OCI-LY1 (cell line): ENCODE data around the gene PANK3.
"Not testable (repeated sequence)": the region's sequence is repeated elsewhere in the genome, so short reads cannot be mapped to it uniquely, and the experiment has no call there.

Experiments
- H2AFZ ChIP-seq: fragments of 200-600 bp; sonication (generic), shearing (Covaris generic); 2 replicates; pipeline ENCODE4 v1.6.0; 2014; ENCODE audit warnings: antibody characterized with exemption, mild to moderate bottlenecking, low read length
- H3F3A ChIP-seq: fragments of 200-600 bp; sonication (generic), shearing (Covaris generic); 2 replicates; pipeline ENCODE4 v1.6.0; 2014; ENCODE audit warnings: mild to moderate bottlenecking, antibody characterized with exemption, low read length, moderate library complexity; ENCODE audit not compliant: insufficient read depth
- H3K27ac ChIP-seq: fragments of 200-600 bp; sonication (generic); 2 replicates; pipeline ENCODE4 v1.5.1; 2014; ENCODE audit warnings: low read length, mixed run types, mild to moderate bottlenecking, low read depth; ENCODE audit not compliant: poor library complexity, severe bottlenecking
- H3K27me3 ChIP-seq: fragments of 200-600 bp; sonication (generic); 2 replicates; pipeline ENCODE4 v1.6.0; 2014; ENCODE audit warnings: antibody characterized with exemption, mild to moderate bottlenecking, low read length, moderate library complexity; ENCODE audit not compliant: insufficient read depth
- H3K36me3 ChIP-seq: fragments of 200-600 bp; sonication (generic); 2 replicates; pipeline ENCODE4 v1.6.1; 2014; ENCODE audit warnings: mild to moderate bottlenecking, antibody characterized with exemption, low read length, moderate library complexity, mixed read lengths; ENCODE audit not compliant: insufficient read depth
- H3K4me1 ChIP-seq: fragments of 200-600 bp; sonication (generic); 2 replicates; pipeline ENCODE4 v1.5.1; 2014; ENCODE audit warnings: mild to moderate bottlenecking, low read length, moderate library complexity; ENCODE audit not compliant: insufficient read depth, severe bottlenecking
- H3K4me2 ChIP-seq: fragments of 200-600 bp; sonication (generic), shearing (Covaris generic); 2 replicates; pipeline ENCODE4 v1.6.1; 2014; ENCODE audit warnings: low read length
- H3K4me3 ChIP-seq: fragments of 200-600 bp; sonication (generic); 2 replicates; pipeline ENCODE4 v1.5.1; 2014; ENCODE audit warnings: low read length, low read depth, mild to moderate bottlenecking, mixed read lengths; ENCODE audit not compliant: poor library complexity, severe bottlenecking
- H3K79me2 ChIP-seq: fragments of 200-600 bp; shearing (Covaris generic); 2 replicates; pipeline ENCODE4 v1.6.1; 2016; ENCODE audit warnings: mixed run types, low read length, mixed read lengths; ENCODE audit not compliant: insufficient read depth
- H3K9ac ChIP-seq: fragments of 200-600 bp; sonication (generic), shearing (Covaris generic); 2 replicates; pipeline ENCODE4 v1.6.1; 2014; ENCODE audit warnings: mild to moderate bottlenecking, low read length, mixed read lengths
- H3K9me2 ChIP-seq: fragments of 200-600 bp; sonication (generic), shearing (Covaris generic); 2 replicates; pipeline ENCODE4 v1.6.1; 2014; ENCODE audit warnings: low read depth, mild to moderate bottlenecking, low read length, mixed read lengths
- H3K9me3 ChIP-seq: fragments of 200-600 bp; shearing (Covaris generic); 2 replicates; pipeline ENCODE4 v1.6.1; 2014; ENCODE audit warnings: low read length, mixed read lengths
- H4K20me1 ChIP-seq: fragments of 200-600 bp; sonication (generic), shearing (Covaris generic); 2 replicates; pipeline ENCODE4 v1.6.0; 2016; ENCODE audit warnings: mild to moderate bottlenecking, low read length; ENCODE audit not compliant: insufficient read depth
- EZH2 ChIP-seq: fragments of 200-600 bp; sonication (generic), shearing (Covaris generic); IDR thresholded peaks from 2 replicates; pipeline ENCODE4 v1.8.0; 2017; ENCODE audit warnings: borderline replicate concordance, mixed run types, mild to moderate bottlenecking, antibody characterized with exemption, low read length, moderate library complexity, mixed read lengths
- TF ChIP-seq, protein P1 (sequence below): fragments of 200-600 bp; sonication (generic), shearing (Covaris generic); IDR thresholded peaks from 2 replicates; pipeline ENCODE4 v1.5.1; 2017; ENCODE audit warnings: mild to moderate bottlenecking, antibody characterized with exemption, low read length, moderate library complexity, mixed read lengths

PANK3 gene

GRCh38 chr5:168596927-168597326, 17.8 kb upstream of the PANK3 start:
- Histone ChIP-seq H4K20me1 (no peaks in the 10 kb centered on the region), H3K9me2 (no peaks in the 10 kb centered on the region), H3K9me3 (no peaks in the 10 kb centered on the region), H2AFZ (no peak overlapping the region), H3K4me2 (no peak overlapping the region), H3K4me3 (no peak overlapping the region), H3K9ac (no peak overlapping the region), H3K27me3 (no peaks in the 10 kb centered on the region), H3K79me2 (no peaks in the 10 kb centered on the region), H3K27ac (no peak overlapping the region), H3F3A (no peaks in the 10 kb centered on the region), H3K4me1 (no peaks in the 10 kb centered on the region), H3K36me3 (no peaks in the 10 kb centered on the region)
- TF ChIP-seq EZH2 = no peak
- TF ChIP-seq, protein P1, sequence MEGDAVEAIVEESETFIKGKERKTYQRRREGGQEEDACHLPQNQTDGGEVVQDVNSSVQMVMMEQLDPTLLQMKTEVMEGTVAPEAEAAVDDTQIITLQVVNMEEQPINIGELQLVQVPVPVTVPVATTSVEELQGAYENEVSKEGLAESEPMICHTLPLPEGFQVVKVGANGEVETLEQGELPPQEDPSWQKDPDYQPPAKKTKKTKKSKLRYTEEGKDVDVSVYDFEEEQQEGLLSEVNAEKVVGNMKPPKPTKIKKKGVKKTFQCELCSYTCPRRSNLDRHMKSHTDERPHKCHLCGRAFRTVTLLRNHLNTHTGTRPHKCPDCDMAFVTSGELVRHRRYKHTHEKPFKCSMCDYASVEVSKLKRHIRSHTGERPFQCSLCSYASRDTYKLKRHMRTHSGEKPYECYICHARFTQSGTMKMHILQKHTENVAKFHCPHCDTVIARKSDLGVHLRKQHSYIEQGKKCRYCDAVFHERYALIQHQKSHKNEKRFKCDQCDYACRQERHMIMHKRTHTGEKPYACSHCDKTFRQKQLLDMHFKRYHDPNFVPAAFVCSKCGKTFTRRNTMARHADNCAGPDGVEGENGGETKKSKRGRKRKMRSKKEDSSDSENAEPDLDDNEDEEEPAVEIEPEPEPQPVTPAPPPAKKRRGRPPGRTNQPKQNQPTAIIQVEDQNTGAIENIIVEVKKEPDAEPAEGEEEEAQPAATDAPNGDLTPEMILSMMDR = no peak

DNA sequence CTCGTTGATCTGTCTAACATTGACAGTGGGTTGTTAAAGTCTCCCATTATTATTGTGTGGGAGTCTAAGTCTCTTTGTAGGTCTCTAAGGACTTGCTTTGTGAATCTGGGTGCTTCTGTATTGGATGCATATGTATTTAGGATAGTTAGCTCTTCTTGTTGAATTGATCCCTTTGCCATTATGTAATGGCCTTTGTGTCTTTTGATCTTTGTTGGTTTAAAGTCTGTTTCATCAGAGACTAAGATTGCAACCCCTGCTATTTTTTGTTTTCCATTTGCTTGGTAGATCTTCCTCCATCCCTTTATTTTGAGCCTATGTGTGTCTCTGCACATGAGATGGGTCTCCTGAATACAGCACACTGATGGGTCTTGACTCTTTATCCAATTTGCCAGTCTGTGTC, 17.0 kb upstream of the PANK3 start:
- H3F3A ChIP-seq, H3K27ac ChIP-seq, H2AFZ ChIP-seq, H3K4me1 ChIP-seq, H3K36me3 ChIP-seq, H3K9me2 ChIP-seq, H3K9ac ChIP-seq, H3K9me3 ChIP-seq, H3K79me2 ChIP-seq, H3K4me3 ChIP-seq, H3K27me3 ChIP-seq, H3K4me2 ChIP-seq, H4K20me1 ChIP-seq: not testable (repeated sequence)

DNA sequence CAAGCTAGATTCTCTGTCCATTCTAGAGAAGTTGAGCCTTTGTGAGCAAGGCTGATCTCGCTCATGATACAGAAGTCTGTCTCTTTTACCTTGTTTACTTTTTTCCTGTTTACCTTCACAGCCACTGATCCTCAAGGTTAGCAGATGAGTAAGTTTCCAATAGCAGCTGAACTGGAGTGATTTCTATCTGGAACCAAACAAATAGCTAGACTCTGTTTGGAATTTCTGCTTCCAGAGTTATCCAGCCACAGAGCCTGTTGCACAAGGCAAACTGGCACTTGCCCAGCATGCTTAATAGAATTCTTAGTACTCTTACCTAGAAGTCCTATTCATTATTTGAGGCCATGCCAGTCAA, 12.8 kb upstream of the PANK3 start:
- Histone ChIP-seq H3K27me3 (0 out of 2 replicates have a peak, but pooled peaks cover 4% of the 10 kb centered on the region), H3K4me1 (no peaks in the 10 kb centered on the region), H3K4me2 (no peak overlapping the region), H4K20me1 (no peaks in the 10 kb centered on the region), H3K79me2 (no peaks in the 10 kb centered on the region), H2AFZ (no peak overlapping the region), H3K9me3 (no peaks in the 10 kb centered on the region), H3K9me2 (no peaks in the 10 kb centered on the region), H3F3A (no peaks in the 10 kb centered on the region), H3K9ac (no peak overlapping the region), H3K27ac (no peak overlapping the region), H3K4me3 (no peak overlapping the region), H3K36me3 (no peaks in the 10 kb centered on the region)
- TF ChIP-seq, protein P1 = no peak
- no peak for TF ChIP-seq EZH2

- H3K9ac ChIP-seq = no peak overlapping the region
- no peak overlapping the region for H3K4me2 ChIP-seq
- no peaks in the 10 kb centered on the region for H3K79me2 ChIP-seq
- H3K27ac ChIP-seq = no peak overlapping the region
- no peaks in the 10 kb centered on the region for H3F3A ChIP-seq
- H3K27me3 ChIP-seq = 0 out of 2 replicates have a peak, but pooled peaks cover 4% of the 10 kb centered on the region
- H3K9me2 ChIP-seq = no peaks in the 10 kb centered on the region
- no peaks in the 10 kb centered on the region for H3K36me3 ChIP-seq
- no peak overlapping the region for H3K4me3 ChIP-seq
- TF ChIP-seq, protein P1 = no peak
- no peak for TF ChIP-seq EZH2
- H3K4me1 ChIP-seq = no peaks in the 10 kb centered on the region
- no peaks in the 10 kb centered on the region for H3K9me3 ChIP-seq
- no peaks in the 10 kb centered on the region for H4K20me1 ChIP-seq
- no peak overlapping the region for H2AFZ ChIP-seq
These were observed 12.3 kb upstream of the PANK3 start for GRCh38 chr5:168591302-168592013.
